ENCODE results near the gene HOATZ.

Gene HOATZ

DNA sequence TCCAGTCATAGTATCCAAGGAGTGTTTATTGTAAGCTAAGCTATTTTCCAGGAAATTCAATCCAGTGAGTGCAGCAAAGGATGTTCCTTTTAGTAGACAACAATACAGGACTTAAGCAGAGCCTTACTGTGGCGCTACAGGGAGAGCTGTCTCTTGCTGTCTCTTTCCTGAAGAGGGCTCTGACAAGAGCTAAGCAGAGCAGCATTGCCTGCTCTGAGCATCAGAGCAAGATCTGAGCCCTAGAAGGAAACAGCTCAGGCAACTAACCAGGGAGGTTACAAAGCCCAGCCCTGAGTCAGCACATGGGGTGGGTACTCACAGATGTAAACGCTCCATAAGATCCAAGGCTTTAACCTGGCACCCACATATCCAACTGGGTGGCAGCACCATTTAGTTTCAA lies 33.9 kb downstream of the HOATZ start:
- H3K27ac ChIP-seq, result no peak overlapping the region
- TF ChIP-seq, protein P1, sequence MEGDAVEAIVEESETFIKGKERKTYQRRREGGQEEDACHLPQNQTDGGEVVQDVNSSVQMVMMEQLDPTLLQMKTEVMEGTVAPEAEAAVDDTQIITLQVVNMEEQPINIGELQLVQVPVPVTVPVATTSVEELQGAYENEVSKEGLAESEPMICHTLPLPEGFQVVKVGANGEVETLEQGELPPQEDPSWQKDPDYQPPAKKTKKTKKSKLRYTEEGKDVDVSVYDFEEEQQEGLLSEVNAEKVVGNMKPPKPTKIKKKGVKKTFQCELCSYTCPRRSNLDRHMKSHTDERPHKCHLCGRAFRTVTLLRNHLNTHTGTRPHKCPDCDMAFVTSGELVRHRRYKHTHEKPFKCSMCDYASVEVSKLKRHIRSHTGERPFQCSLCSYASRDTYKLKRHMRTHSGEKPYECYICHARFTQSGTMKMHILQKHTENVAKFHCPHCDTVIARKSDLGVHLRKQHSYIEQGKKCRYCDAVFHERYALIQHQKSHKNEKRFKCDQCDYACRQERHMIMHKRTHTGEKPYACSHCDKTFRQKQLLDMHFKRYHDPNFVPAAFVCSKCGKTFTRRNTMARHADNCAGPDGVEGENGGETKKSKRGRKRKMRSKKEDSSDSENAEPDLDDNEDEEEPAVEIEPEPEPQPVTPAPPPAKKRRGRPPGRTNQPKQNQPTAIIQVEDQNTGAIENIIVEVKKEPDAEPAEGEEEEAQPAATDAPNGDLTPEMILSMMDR (conservative IDR thresholded peaks at IDR 0.05), result no peak
- TF ChIP-seq ZFX (IDR thresholded peaks at IDR 0.05), result no peak

DNA sequence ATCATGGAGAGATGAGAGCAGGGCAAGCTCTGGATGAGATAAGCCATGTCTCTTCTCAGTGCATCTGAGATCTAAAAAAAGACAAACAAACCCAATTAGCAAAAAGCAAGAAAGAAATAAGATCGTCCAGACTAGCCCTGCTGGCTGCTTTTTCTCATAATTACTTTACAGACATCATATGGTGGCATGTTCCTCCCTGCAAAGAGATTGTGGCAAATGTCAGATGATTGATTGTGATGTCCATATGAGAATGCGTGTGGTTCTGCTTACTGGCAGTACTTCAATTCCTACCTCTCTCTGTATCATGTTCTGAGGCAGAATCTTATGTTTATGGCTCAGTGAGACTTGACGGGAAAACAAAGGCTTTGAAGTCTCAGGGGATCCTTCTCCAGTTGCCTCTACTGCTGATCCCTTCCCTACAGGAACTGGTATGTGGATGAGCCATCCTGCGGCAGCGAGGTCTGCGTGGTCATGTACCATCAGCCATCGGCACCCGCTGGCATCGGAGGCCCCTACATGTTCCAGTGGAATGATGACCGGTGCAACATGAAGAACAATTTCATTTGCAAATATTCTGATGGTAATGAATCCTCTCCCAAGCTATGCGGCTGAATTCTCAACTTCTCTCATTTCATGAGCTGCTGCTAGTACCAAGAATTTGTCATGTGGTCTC lies 34.8 kb downstream of the HOATZ start:
- TF ChIP-seq, protein P1 (conservative IDR thresholded peaks at IDR 0.05), result no peak
- TF ChIP-seq ZFX (IDR thresholded peaks at IDR 0.05), result no peak
- no peak overlapping the region for H3K27ac ChIP-seq

DNA sequence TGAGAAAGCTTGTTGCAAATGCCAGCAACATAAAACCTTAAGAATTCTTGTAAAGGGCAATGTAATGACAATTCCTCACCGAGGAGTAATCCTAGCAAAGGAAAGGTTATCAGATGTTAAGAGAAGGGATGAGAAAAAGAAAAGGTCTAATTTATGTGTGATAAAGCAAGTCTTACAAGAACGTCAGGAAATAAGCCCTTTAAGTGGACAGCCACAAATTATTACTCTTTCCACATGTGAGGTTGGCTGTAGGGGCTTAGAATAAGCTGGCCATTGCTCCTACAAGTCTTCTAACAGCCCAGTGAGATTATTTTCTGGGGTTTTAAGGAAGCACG lies 35.3 kb downstream of the HOATZ start:
- H3K27ac ChIP-seq, result no peak overlapping the region
- TF ChIP-seq, protein P1 (conservative IDR thresholded peaks at IDR 0.05), result no peak
- no peak for TF ChIP-seq ZFX (IDR thresholded peaks at IDR 0.05)

DNA sequence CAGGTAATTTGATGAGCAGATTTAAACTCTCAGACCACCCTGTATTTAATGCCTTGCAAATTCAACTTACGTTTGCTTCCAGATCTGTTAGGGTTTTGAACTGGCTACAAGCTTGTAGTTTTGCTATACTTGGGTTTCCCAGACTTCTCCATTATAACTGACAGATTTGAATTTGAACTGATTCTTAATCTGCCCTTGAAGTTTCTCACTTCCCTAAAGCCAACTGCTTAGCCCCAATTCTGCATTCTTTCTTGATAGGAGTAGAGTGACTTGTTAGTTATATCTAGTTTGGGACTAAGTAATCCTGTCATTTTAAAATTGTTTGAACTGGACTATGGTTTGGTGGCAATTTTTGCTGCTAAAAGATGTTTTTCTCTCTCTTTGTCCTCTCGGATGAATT lies 35.7 kb downstream of the HOATZ start:
- H3K27ac ChIP-seq, result no peak overlapping the region
- TF ChIP-seq, protein P1 (conservative IDR thresholded peaks at IDR 0.05), result no peak
- TF ChIP-seq ZFX (IDR thresholded peaks at IDR 0.05), result no peak

DNA sequence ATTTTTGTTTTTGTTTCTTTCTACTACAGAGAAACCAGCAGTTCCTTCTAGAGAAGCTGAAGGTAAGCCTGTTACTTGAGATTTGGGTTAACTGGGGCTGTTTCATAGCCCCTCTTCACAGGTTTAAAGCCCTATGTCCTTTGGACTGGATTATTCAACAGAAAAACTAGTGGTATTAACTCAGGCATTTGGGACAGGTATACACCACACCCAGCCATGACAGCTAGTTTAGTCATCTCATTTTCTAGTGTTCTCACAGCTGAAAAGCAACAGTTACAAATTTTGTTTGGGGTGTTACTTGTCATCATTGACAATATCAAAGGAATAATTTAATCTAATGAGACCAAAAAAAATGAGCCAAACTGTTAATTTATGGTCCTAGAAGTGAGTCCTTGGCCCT lies 40.0 kb downstream of the HOATZ start:
- H3K27ac ChIP-seq, result no peak overlapping the region
- no peak for TF ChIP-seq ZFX (IDR thresholded peaks at IDR 0.05)
- TF ChIP-seq, protein P1 (conservative IDR thresholded peaks at IDR 0.05), result no peak

DNA sequence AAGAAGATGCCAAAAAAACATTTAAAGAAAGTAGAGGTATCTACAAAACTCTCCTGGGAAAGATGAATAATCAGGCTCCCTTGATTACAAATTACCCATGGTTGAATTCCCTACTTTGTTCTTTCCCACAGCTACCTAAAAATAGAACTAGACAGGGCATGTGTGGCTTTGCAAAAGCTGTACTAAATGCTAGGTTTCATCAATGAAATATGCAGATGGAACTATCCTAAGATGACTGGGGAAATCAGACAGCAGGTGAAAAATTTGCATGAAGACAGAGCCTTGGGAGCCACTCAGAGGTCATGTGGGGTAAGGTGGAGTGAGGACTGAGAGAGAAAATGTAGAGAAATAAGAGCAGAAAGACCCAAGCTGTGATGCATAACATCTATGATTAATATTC lies 40.7 kb downstream of the HOATZ start:
- TF ChIP-seq, protein P1 (conservative IDR thresholded peaks at IDR 0.05), result no peak
- no peak for TF ChIP-seq ZFX (IDR thresholded peaks at IDR 0.05)
- H3K27ac ChIP-seq, result no peak overlapping the region

DNA sequence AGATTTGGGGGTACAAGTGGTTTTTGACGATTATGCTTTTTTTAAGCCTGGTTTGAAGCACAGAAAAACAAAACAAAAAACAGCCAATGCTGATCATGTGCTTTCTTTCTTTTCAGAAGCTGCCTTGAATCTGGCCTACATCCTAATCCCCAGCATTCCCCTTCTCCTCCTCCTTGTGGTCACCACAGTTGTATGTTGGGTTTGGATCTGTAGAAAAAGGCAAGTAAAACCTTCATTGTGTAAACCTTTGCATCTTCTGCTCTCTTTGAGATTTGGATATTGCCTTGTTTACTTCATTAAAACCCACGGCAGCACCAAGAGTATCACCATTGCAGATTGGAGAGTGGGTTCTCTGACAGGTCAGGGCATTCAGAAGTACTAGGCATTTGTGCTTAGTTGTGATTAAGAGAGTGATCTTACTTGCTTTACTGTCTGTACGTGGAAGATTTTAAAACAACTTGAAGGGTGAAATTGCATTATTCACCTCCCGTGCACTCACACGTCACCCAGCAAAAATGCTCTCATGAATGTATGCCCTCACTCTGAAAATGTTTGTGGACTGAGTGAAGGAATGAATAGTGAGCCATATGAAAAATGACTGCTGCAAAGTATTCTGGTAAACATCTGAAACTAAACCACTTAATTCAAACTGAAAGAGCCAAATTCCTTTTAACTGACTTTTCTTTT lies 43.0 kb downstream of the HOATZ start:
- TF ChIP-seq, protein P1 (conservative IDR thresholded peaks at IDR 0.05), result no peak
- no peak for TF ChIP-seq ZFX (IDR thresholded peaks at IDR 0.05)
- no peak overlapping the region for H3K27ac ChIP-seq
